ENCODE data around the gene PRMT7. TPM values are rescaled to one million over a fixed set of nuclear protein-coding genes. Genes with fewer than 3 reads are reported as not detected.

Gene PRMT7
- total and polyA plus RNA-seq, 2 donors (not counting 1 experiment from before 2014, with no cell fraction given), result 76.9 to 80.4 TPM

DNA sequence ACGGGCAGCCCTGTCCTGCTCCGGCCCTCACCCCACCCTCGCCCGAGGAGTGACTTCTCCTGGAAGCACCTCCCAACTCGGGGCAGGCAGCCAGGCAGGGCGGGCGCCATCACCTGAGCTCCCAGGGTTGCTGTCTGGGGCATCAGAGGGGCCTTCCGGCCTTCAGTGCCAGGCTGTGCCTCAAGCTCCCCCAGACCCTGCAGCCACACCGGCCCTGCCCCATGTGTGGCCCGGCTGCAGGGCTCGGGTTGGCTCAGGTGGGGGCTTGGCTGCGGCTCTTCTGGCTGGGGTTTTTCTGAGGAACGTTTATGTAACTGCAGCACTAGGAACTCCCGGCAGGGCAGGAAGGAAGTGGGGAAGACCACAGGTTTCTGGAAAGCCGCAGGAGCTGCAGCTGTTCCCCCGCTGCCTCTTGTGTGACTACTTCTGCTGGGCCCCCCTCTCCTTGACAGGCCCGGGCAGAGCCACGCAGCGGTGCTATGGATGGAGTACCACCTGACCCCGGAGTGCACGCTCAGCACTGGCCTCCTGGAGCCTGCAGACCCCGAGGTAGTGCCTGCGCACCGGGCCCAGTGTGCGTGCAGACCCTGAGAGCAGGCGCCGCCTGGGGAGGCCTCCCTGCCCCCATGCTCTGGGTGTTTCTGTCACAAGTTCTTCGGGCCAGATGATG lies 45.6 kb downstream of the PRMT7 start:
- H3K27me3 ChIP-seq (replicated peaks in 1 of 4; ENCODE audit: control extremely low read depth in 1 of 4, control insufficient read depth in 3 of 4, insufficient read depth in 4 of 4, low read length in 3 of 4), result no peaks in the 10 kb centered on the region
- Mint-ChIP-seq H3K4me3 (peak overlapping the region; percentile 47), H3K27ac (no peak overlapping the region), H3K4me1 (peaks cover 18% of the 10 kb centered on the region), H3K27me3 (no peaks in the 10 kb centered on the region), H3K9me3 (ENCODE audit: insufficient read depth) (no peaks in the 10 kb centered on the region)
- TF ChIP-seq EZH2 (IDR thresholded peaks at IDR 0.05; ENCODE audit: borderline replicate concordance, insufficient read depth, low read depth, low read length, poor library complexity, severe bottlenecking), result no peak
- TF ChIP-seq, protein P1, sequence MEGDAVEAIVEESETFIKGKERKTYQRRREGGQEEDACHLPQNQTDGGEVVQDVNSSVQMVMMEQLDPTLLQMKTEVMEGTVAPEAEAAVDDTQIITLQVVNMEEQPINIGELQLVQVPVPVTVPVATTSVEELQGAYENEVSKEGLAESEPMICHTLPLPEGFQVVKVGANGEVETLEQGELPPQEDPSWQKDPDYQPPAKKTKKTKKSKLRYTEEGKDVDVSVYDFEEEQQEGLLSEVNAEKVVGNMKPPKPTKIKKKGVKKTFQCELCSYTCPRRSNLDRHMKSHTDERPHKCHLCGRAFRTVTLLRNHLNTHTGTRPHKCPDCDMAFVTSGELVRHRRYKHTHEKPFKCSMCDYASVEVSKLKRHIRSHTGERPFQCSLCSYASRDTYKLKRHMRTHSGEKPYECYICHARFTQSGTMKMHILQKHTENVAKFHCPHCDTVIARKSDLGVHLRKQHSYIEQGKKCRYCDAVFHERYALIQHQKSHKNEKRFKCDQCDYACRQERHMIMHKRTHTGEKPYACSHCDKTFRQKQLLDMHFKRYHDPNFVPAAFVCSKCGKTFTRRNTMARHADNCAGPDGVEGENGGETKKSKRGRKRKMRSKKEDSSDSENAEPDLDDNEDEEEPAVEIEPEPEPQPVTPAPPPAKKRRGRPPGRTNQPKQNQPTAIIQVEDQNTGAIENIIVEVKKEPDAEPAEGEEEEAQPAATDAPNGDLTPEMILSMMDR (IDR thresholded peaks at IDR 0.05), result no peak
- intact Hi-C loops (cut with micrococcal nuclease), result no loop called here
- H3K79me2 ChIP-seq (ENCODE audit: control insufficient read depth, insufficient read depth, low read length), result no peaks in the 10 kb centered on the region
- H3K9me3 ChIP-seq (ENCODE audit: control extremely low read depth in 1 of 3, control insufficient read depth in 2 of 3, insufficient read depth in 1 of 3, low read length in 2 of 3), result peaks cover 0 to 3% (median 0%) of the 10 kb centered on the region in 3 donors
- POLR2A ChIA-PET, result interaction anchor here (0.7 kb wide), 1 partner anchor 909 kb away, joined by 3 read pairs; no protein-coding TSS in a partner anchor
- H4K20me1 ChIP-seq (ENCODE audit: control insufficient read depth, insufficient read depth, low read length, poor library complexity, severe bottlenecking), result peaks cover 8% of the 10 kb centered on the region
- peak; percentile 49 for DNase-seq
- no peak overlapping the region for H3K27ac ChIP-seq (ENCODE audit: low read length in 2 of 2)
- peaks cover 15 to 18% of the 10 kb centered on the region in 2 donors for H3K4me1 ChIP-seq (ENCODE audit: control insufficient read depth in 2 of 2, insufficient read depth in 2 of 2, low read length in 2 of 2)
- H3K4me3 ChIP-seq (ENCODE audit: control extremely low read depth in 1 of 5, extremely low read depth in 1 of 5, insufficient read depth in 1 of 5, low read depth in 2 of 5, low read length in 4 of 5), result no peak overlapping the region
- H3K36me3 ChIP-seq (replicated peaks in 1 of 2; ENCODE audit: control extremely low read depth in 1 of 2, control insufficient read depth in 1 of 2, extremely low read depth in 1 of 2, insufficient read depth in 2 of 2, low read length in 1 of 2), result peaks cover 0 to 58% of the 10 kb centered on the region in 2 experiments
- H3K9ac ChIP-seq (ENCODE audit: low read length), result no peak overlapping the region
- H2AFZ ChIP-seq (ENCODE audit: insufficient read depth, low read depth, low read length, poor library complexity, severe bottlenecking), result no peak overlapping the region
- peak overlapping the region; percentile 62 for H3K4me2 ChIP-seq (replicated peaks; ENCODE audit: low read depth, low read length, poor library complexity, severe bottlenecking)
- WGBS (ENCODE audit: insufficient coverage), result 11% methylated on average over 27 of the region's 28 CpGs
- CTCF ChIA-PET, result interaction anchor here (0.6 to 1.3 kb wide), 3 partner anchors 12 to 164 kb away, joined by 3 to 5 read pairs (median 3); no protein-coding TSS in a partner anchor
- ATAC-seq (ENCODE audit: low read depth), result peak; percentile 60

DNA sequence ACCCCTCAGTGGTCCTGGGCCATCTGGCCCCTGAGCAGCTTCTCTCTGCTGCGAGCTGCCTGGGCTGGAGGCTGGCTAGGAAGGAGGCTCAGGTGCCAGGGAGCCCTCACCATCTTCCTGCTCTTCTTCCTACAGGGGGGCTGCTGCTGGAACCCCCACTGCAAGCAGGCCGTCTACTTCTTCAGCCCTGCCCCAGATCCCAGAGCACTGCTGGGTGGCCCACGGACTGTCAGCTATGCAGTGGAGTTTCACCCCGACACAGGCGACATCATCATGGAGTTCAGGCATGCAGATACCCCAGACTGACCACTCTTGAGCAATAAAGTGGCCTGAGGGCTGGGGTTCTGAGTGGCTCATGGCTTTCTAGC lies 46.1 kb downstream of the PRMT7 start:
- peaks cover 0 to 53% of the 10 kb centered on the region in 2 experiments for H3K36me3 ChIP-seq (replicated peaks in 1 of 2; ENCODE audit: control extremely low read depth in 1 of 2, control insufficient read depth in 1 of 2, extremely low read depth in 1 of 2, insufficient read depth in 2 of 2, low read length in 1 of 2)
- H3K4me1 ChIP-seq (ENCODE audit: control insufficient read depth in 2 of 2, insufficient read depth in 2 of 2, low read length in 2 of 2), result peaks cover 15 to 18% of the 10 kb centered on the region in 2 donors
- ChIA-PET CTCF (no interaction called here), POLR2A (no interaction called here)
- intact Hi-C loops (cut with micrococcal nuclease), result no loop called here
- no peaks in the 10 kb centered on the region for H3K27me3 Mint-ChIP-seq
- DNase-seq, result no peak
- H3K4me2 ChIP-seq (replicated peaks; ENCODE audit: low read depth, low read length, poor library complexity, severe bottlenecking), result peak overlapping the region; percentile 62
- no peak for ATAC-seq (ENCODE audit: low read depth)
- no peaks in the 10 kb centered on the region for H3K27me3 ChIP-seq (replicated peaks in 1 of 4; ENCODE audit: control extremely low read depth in 1 of 4, control insufficient read depth in 3 of 4, insufficient read depth in 4 of 4, low read length in 3 of 4)
- H2AFZ ChIP-seq (ENCODE audit: insufficient read depth, low read depth, low read length, poor library complexity, severe bottlenecking), result no peak overlapping the region
- no peak overlapping the region for H3K4me3 ChIP-seq (ENCODE audit: control extremely low read depth in 1 of 5, extremely low read depth in 1 of 5, insufficient read depth in 1 of 5, low read depth in 2 of 5, low read length in 4 of 5)
- H4K20me1 ChIP-seq (ENCODE audit: control insufficient read depth, insufficient read depth, low read length, poor library complexity, severe bottlenecking), result peaks cover 8% of the 10 kb centered on the region
- no peak overlapping the region for H3K9ac ChIP-seq (ENCODE audit: low read length)
- TF ChIP-seq, protein P1 (IDR thresholded peaks at IDR 0.05), result no peak
- TF ChIP-seq EZH2 (IDR thresholded peaks at IDR 0.05; ENCODE audit: borderline replicate concordance, insufficient read depth, low read depth, low read length, poor library complexity, severe bottlenecking), result no peak
- peaks cover 0 to 3% (median 0%) of the 10 kb centered on the region in 3 donors for H3K9me3 ChIP-seq (ENCODE audit: control extremely low read depth in 1 of 3, control insufficient read depth in 2 of 3, insufficient read depth in 1 of 3, low read length in 2 of 3)
- 73% methylated on average over 5 of the region's 5 CpGs for WGBS (ENCODE audit: insufficient coverage)
- H3K27ac ChIP-seq (ENCODE audit: low read length in 2 of 2), result no peak overlapping the region
- H3K4me3 Mint-ChIP-seq, result no peak overlapping the region
- no peak overlapping the region for H3K27ac Mint-ChIP-seq
- H3K4me1 Mint-ChIP-seq, result peaks cover 18% of the 10 kb centered on the region
- H3K9me3 Mint-ChIP-seq (ENCODE audit: insufficient read depth), result no peaks in the 10 kb centered on the region
- no peaks in the 10 kb centered on the region for H3K79me2 ChIP-seq (ENCODE audit: control insufficient read depth, insufficient read depth, low read length)
